PC-9 (cell line): ENCODE data around the gene OR6K6. TPM values are rescaled to one million over a fixed set of nuclear protein-coding genes. Genes with fewer than 3 reads are reported as not detected.

ENCODE experiments used
- BruUV-seq: library from RNA; stranded (reverse); fragments of 400-500 nt; replicated peaks from 2 replicates; lab custom pipeline; 2021; lab: Mats Ljungman, UMichigan
- CTCF ChIA-PET: fragments of 300-600 bp; sonication (Branson Sonifier 250); formaldehyde crosslinking; loops from one replicate; lab custom pipeline; 2022; ENCODE audit warnings: antibody characterized with exemption; lab: Charles Lee
- POLR2A ChIA-PET: fragments of 300-600 bp; sonication (Branson Sonifier 250); formaldehyde crosslinking; loops from one replicate; lab custom pipeline; 2022; ENCODE audit warnings: antibody characterized with exemption; ENCODE audit not compliant: unreplicated experiment; lab: Charles Lee
- DNase-seq, 2 experiments: peaks; one replicate each; pipeline versions ENCODE4 v3.0.0 to v3.0.0-alpha.2; 2015 to 2022; ENCODE audit warnings: mixed read lengths in 1 of 2
- H2AFZ ChIP-seq: fragments of 200-600 bp; sonication (generic); 2 replicates; pipeline ENCODE4 v1.8.1; 2017; ENCODE audit warnings: antibody characterized with exemption
- H3F3A ChIP-seq: fragments of 200-600 bp; sonication (generic); 2 replicates; pipeline ENCODE4 v1.8.1; 2017; ENCODE audit warnings: antibody characterized with exemption, mild to moderate bottlenecking, low read depth; ENCODE audit not compliant: insufficient read depth
- H3K27ac ChIP-seq: fragments of 200-600 bp; sonication (generic); 2 replicates; pipeline ENCODE4 v1.6.1; 2016; ENCODE audit warnings: mixed run types
- H3K27me3 ChIP-seq: fragments of 200-600 bp; sonication (generic); 2 replicates; pipeline ENCODE4 v1.6.1; 2016; ENCODE audit warnings: low read depth, mixed run types; ENCODE audit not compliant: insufficient read depth
- H3K36me3 ChIP-seq: fragments of 200-600 bp; sonication (generic); 2 replicates; pipeline ENCODE4 v1.6.1; 2016; ENCODE audit warnings: low read depth, mixed run types
- H3K4me1 ChIP-seq: fragments of 200-600 bp; sonication (generic); replicated peaks from 2 replicates; pipeline ENCODE4 v1.6.1; 2016; ENCODE audit warnings: mixed run types; ENCODE audit not compliant: insufficient read depth
- H3K4me2 ChIP-seq: fragments of 200-600 bp; sonication (generic); 2 replicates; pipeline ENCODE4 v1.6.1; 2017; ENCODE audit warnings: mixed run types
- H3K4me3 ChIP-seq: fragments of 200-600 bp; sonication (generic); 2 replicates; pipeline ENCODE4 v1.6.1; 2016; ENCODE audit warnings: mixed run types
- H3K79me2 ChIP-seq: fragments of 200-600 bp; sonication (generic); 2 replicates; pipeline ENCODE4 v1.6.1; 2017; ENCODE audit warnings: low read depth, mixed run types
- H3K9me2 ChIP-seq: fragments of 200-600 bp; sonication (generic); 2 replicates; pipeline ENCODE4 v1.8.1; 2017; ENCODE audit warnings: mild to moderate bottlenecking; ENCODE audit not compliant: insufficient read depth
- H3K9me3 ChIP-seq: fragments of 200-600 bp; sonication (generic); 2 replicates; pipeline ENCODE4 v1.8.1; 2016; ENCODE audit warnings: low read depth; ENCODE audit not compliant: insufficient read depth
- H4K20me1 ChIP-seq: fragments of 200-600 bp; sonication (generic); 2 replicates; pipeline ENCODE4 v1.8.1; 2017; ENCODE audit not compliant: insufficient read depth
- EZH2 ChIP-seq: fragments of 200-600 bp; sonication (generic); IDR thresholded peaks from 2 replicates; pipeline ENCODE4 v1.8.0; 2017; ENCODE audit warnings: antibody characterized with exemption, low read depth
- intact Hi-C: fragments of 100-400 bp; cut with micrococcal nuclease; formaldehyde crosslinking; loops from one replicate; pipeline ENCODE4 v1.10.0; 2022; ENCODE audit not compliant: unreplicated experiment
- total RNA-seq: library from RNA; stranded (reverse); gene quantifications from 2 replicates; pipeline ENCODE4 v1.2.3, GENCODE V29; 2021
- TF ChIP-seq, protein P1 (sequence below): fragments of 200-600 bp; sonication (generic); conservative IDR thresholded peaks from 2 replicates; pipeline ENCODE4 v1.6.1; 2017; ENCODE audit warnings: mixed run types, antibody characterized with exemption, mild to moderate bottlenecking, moderate library complexity

Gene OR6K6
- total RNA-seq, 1 experiment from 2014 or later = not detected

- no peaks in the 10 kb centered on the region for H3K27me3 ChIP-seq
- no peaks in the 10 kb centered on the region for H3F3A ChIP-seq
- intact Hi-C loops = no loop called here
- no TSS peak for BruUV-seq
- H3K9me2 ChIP-seq = no peaks in the 10 kb centered on the region
- no peaks in the 10 kb centered on the region for H3K4me1 ChIP-seq
- H2AFZ ChIP-seq = no peak overlapping the region
- H3K27ac ChIP-seq = no peak overlapping the region
- DNase-seq = no peak
- H3K79me2 ChIP-seq = no peaks in the 10 kb centered on the region
- no peak overlapping the region for H3K4me2 ChIP-seq
- ChIA-PET CTCF (no interaction called here), POLR2A (no interaction called here)
- H3K9me3 ChIP-seq = no peaks in the 10 kb centered on the region
- no peaks in the 10 kb centered on the region for H3K36me3 ChIP-seq
- no peak overlapping the region for H3K4me3 ChIP-seq
- H4K20me1 ChIP-seq = no peaks in the 10 kb centered on the region
- no peak for TF ChIP-seq EZH2
- TF ChIP-seq, protein P1, sequence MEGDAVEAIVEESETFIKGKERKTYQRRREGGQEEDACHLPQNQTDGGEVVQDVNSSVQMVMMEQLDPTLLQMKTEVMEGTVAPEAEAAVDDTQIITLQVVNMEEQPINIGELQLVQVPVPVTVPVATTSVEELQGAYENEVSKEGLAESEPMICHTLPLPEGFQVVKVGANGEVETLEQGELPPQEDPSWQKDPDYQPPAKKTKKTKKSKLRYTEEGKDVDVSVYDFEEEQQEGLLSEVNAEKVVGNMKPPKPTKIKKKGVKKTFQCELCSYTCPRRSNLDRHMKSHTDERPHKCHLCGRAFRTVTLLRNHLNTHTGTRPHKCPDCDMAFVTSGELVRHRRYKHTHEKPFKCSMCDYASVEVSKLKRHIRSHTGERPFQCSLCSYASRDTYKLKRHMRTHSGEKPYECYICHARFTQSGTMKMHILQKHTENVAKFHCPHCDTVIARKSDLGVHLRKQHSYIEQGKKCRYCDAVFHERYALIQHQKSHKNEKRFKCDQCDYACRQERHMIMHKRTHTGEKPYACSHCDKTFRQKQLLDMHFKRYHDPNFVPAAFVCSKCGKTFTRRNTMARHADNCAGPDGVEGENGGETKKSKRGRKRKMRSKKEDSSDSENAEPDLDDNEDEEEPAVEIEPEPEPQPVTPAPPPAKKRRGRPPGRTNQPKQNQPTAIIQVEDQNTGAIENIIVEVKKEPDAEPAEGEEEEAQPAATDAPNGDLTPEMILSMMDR = no peak
Observed at GRCh38 chr1:158800526-158800925, 46.0 kb downstream of the OR6K6 start.

DNA sequence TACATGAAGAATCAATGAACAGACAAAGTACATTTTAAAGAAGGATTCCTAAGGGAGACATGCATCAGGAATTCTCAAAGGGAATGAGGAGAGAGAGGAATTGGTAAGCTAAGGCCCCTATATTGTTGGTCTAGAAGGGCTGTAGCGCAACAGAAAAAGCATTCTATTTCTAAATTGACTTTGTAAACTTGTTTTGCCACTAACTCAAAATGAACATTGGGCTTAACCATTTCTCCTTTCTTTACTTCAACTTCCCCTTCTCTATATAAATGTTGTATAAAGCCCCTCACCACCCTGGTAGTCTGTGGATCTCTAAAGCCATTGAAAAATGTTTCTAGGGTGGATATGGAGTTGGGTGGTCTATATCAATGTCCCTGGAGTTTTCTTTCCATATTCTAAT lies 46.9 kb downstream of the OR6K6 start:
- Histone ChIP-seq H3K4me1 (no peaks in the 10 kb centered on the region), H4K20me1 (no peaks in the 10 kb centered on the region), H3K27me3 (no peaks in the 10 kb centered on the region), H3K9me2 (no peaks in the 10 kb centered on the region), H3K79me2 (no peaks in the 10 kb centered on the region), H3F3A (no peaks in the 10 kb centered on the region), H3K9me3 (no peaks in the 10 kb centered on the region), H3K4me2 (no peak overlapping the region), H3K27ac (no peak overlapping the region), H3K4me3 (no peak overlapping the region), H3K36me3 (no peaks in the 10 kb centered on the region), H2AFZ (no peak overlapping the region)
- CTCF ChIA-PET = no interaction called here
- DNase-seq = no peak
- intact Hi-C loops = no loop called here
- POLR2A ChIA-PET = no interaction called here
- BruUV-seq = no TSS peak
- TF ChIP-seq, protein P1 = no peak
- TF ChIP-seq EZH2 = no peak

- Histone ChIP-seq H3K27me3 (no peaks in the 10 kb centered on the region; the same call in 1 of the 2 replicates), H3K79me2 (no peaks in the 10 kb centered on the region), H3K4me2 (no peak overlapping the region), H3K4me1 (no peaks in the 10 kb centered on the region), H3K36me3 (no peaks in the 10 kb centered on the region), H3K4me3 (no peak overlapping the region), H2AFZ (no peak overlapping the region), H3K9me3 (no peaks in the 10 kb centered on the region), H3K9me2 (no peaks in the 10 kb centered on the region), H4K20me1 (no peaks in the 10 kb centered on the region), H3K27ac (no peak overlapping the region), H3F3A (no peaks in the 10 kb centered on the region)
- no peak for TF ChIP-seq EZH2
- TF ChIP-seq, protein P1 = no peak
- POLR2A ChIA-PET = no interaction called here
- BruUV-seq = no TSS peak
- DNase-seq = no peak
- intact Hi-C loops = no loop called here
- CTCF ChIA-PET = no interaction called here
Observed at GRCh38 chr1:158803678-158804077, 49.2 kb downstream of the OR6K6 start.

Other genes with a start within 250 kb of the OR6K6 start
- not detected in 2 replicates for gene OR6Y1, start 200.3 kb upstream of the OR6K6 start, total RNA-seq
- gene OR6P1, start 184.1 kb upstream of the OR6K6 start, total RNA-seq = not detected in 2 replicates
- gene OR10X1, start 174.8 kb upstream of the OR6K6 start, total RNA-seq = not detected in 2 replicates
- not detected in 2 replicates for gene OR10Z1, start 149.5 kb upstream of the OR6K6 start, total RNA-seq
- gene SPTA1, start 68.0 kb upstream of the OR6K6 start, total RNA-seq = not detected in 2 replicates
- gene OR6K2, start 54.1 kb upstream of the OR6K6 start, total RNA-seq = not detected in 2 replicates
- not detected in 2 replicates for gene OR6K3, start 34.0 kb upstream of the OR6K6 start, total RNA-seq
- not detected in 2 replicates for gene OR6N1, start 17.5 kb downstream of the OR6K6 start, total RNA-seq
- not detected in 2 replicates for gene OR6N2, start 26.5 kb downstream of the OR6K6 start, total RNA-seq
- not detected in 2 replicates for gene MNDA, start 76.6 kb downstream of the OR6K6 start, total RNA-seq
- not detected in 2 replicates for gene PYHIN1, start 176.8 kb downstream of the OR6K6 start, total RNA-seq